IPS-15b (cell line): Measurements from ENCODE around the gene GLG1.
"Not testable (repeated sequence)": the region's sequence is repeated elsewhere in the genome, so short reads cannot be mapped to it uniquely, and the experiment has no call there.

Experiments used
- H3K27me3 ChIP-seq: one replicate; pipeline ENCODE4 v1.6.1; 2013; ENCODE audit warnings: low read length; ENCODE audit not compliant: control insufficient read depth, insufficient read depth
- H3K36me3 ChIP-seq: one replicate; pipeline ENCODE4 v1.6.1; 2013; ENCODE audit warnings: low read length; ENCODE audit not compliant: control insufficient read depth, insufficient read depth
- H3K4me1 ChIP-seq: one replicate; pipeline ENCODE4 v1.6.1; 2013; ENCODE audit warnings: mild to moderate bottlenecking, low read length; ENCODE audit not compliant: control insufficient read depth, insufficient read depth
- H3K4me3 ChIP-seq: one replicate; pipeline ENCODE4 v1.5.1; 2013; ENCODE audit warnings: low read depth, low read length
- H3K9ac ChIP-seq: one replicate; pipeline ENCODE4 v1.6.1; 2013; ENCODE audit warnings: low read depth, mild to moderate bottlenecking, low read length
- H3K9me3 ChIP-seq: one replicate; pipeline ENCODE4 v1.6.1; 2013; ENCODE audit warnings: mild to moderate bottlenecking, low read length; ENCODE audit not compliant: control insufficient read depth, insufficient read depth

GLG1 gene

GRCh38 chr16:74406600-74407361, 200.1 kb downstream of the GLG1 start:
- not testable (repeated sequence) for H3K4me1 ChIP-seq, H3K27me3 ChIP-seq, H3K36me3 ChIP-seq, H3K9me3 ChIP-seq
- peak overlapping the region; percentile 48 for H3K4me3 ChIP-seq
- H3K9ac ChIP-seq, result peak overlapping the region; percentile 79

GRCh38 chr16:74404148-74404933, 202.6 kb downstream of the GLG1 start:
- H3K9me3 ChIP-seq, H3K4me3 ChIP-seq, H3K27me3 ChIP-seq, H3K36me3 ChIP-seq, H3K4me1 ChIP-seq, H3K9ac ChIP-seq: not testable (repeated sequence)

GRCh38 chr16:74400238-74400637, 206.7 kb downstream of the GLG1 start:
- H3K36me3 ChIP-seq, H3K27me3 ChIP-seq, H3K9me3 ChIP-seq, H3K4me3 ChIP-seq, H3K4me1 ChIP-seq, H3K9ac ChIP-seq: not testable (repeated sequence)

- not testable (repeated sequence) for H3K9me3 ChIP-seq, H3K9ac ChIP-seq, H3K4me3 ChIP-seq, H3K27me3 ChIP-seq, H3K36me3 ChIP-seq, H3K4me1 ChIP-seq
Observed at GRCh38 chr16:74398212-74398895, 208.6 kb downstream of the GLG1 start.
